H9 (cell line): ENCODE measurements around the gene GFM2. TPM values are rescaled to one million over a fixed set of nuclear protein-coding genes. Genes with fewer than 3 reads are reported as not detected.

Experiments used
- DNase-seq: peaks from one replicate; pipeline ENCODE4 v3.0.0-alpha.2; 2017
- H2AFZ ChIP-seq: one replicate; pipeline ENCODE4 v1.6.1; 2013; ENCODE audit warnings: mild to moderate bottlenecking, low read length, control low read depth, moderate library complexity
- H2AK5ac ChIP-seq: 2 replicates; pipeline ENCODE4 v1.6.1; 2013; ENCODE audit warnings: low read length, control low read depth, mixed read lengths; ENCODE audit not compliant: insufficient read length
- H2BK120ac ChIP-seq: one replicate; pipeline ENCODE4 v1.6.1; 2013; ENCODE audit warnings: low read depth, mild to moderate bottlenecking, low read length, control low read depth, inconsistent platforms; ENCODE audit not compliant: poor library complexity, severe bottlenecking
- H2BK12ac ChIP-seq: 2 replicates; pipeline ENCODE4 v1.6.1; 2013; ENCODE audit warnings: low read length, control low read depth, mixed read lengths, low read depth; ENCODE audit not compliant: insufficient read length
- H2BK15ac ChIP-seq: 2 replicates; pipeline ENCODE4 v1.6.1; 2013; ENCODE audit warnings: low read depth, low read length, control low read depth
- H2BK20ac ChIP-seq: one replicate; pipeline ENCODE4 v1.6.1; 2013; ENCODE audit warnings: low read depth, mild to moderate bottlenecking, low read length, control low read depth, inconsistent platforms; ENCODE audit not compliant: poor library complexity, severe bottlenecking
- H2BK5ac ChIP-seq: 2 replicates; pipeline ENCODE4 v1.6.1; 2013; ENCODE audit warnings: low read length, control low read depth, mixed read lengths; ENCODE audit not compliant: insufficient read length
- H3K14ac ChIP-seq: 2 replicates; pipeline ENCODE4 v1.6.1; 2013; ENCODE audit warnings: low read length, control low read depth; ENCODE audit not compliant: insufficient read depth
- H3K18ac ChIP-seq: 2 replicates; pipeline ENCODE4 v1.6.1; 2013; ENCODE audit warnings: low read depth, mild to moderate bottlenecking, mixed read lengths, low read length, control low read depth; ENCODE audit not compliant: insufficient read length
- H3K23ac ChIP-seq: 2 replicates; pipeline ENCODE4 v1.6.1; 2013; ENCODE audit warnings: low read length, control low read depth, mixed read lengths, low read depth; ENCODE audit not compliant: insufficient read length
- H3K23me2 ChIP-seq: 2 replicates; pipeline ENCODE4 v1.6.1; 2013; ENCODE audit warnings: low read depth, mild to moderate bottlenecking, mixed read lengths, low read length, control low read depth; ENCODE audit not compliant: insufficient read length, poor library complexity, severe bottlenecking
- H3K27ac ChIP-seq: 2 replicates; pipeline ENCODE4 v1.5.1; 2013; ENCODE audit warnings: low read length, control low read depth, mixed read lengths, low read depth; ENCODE audit not compliant: insufficient read length
- H3K27me3 ChIP-seq: 2 replicates; pipeline ENCODE4 v1.6.1; 2013; ENCODE audit warnings: low read length, control low read depth, inconsistent platforms; ENCODE audit not compliant: insufficient read depth
- H3K4ac ChIP-seq: 2 replicates; pipeline ENCODE4 v1.6.1; 2013; ENCODE audit warnings: low read depth, mild to moderate bottlenecking, control low read depth, inconsistent platforms, low read length, moderate library complexity
- H3K4me1 ChIP-seq: 2 replicates; pipeline ENCODE4 v1.6.1; 2013; ENCODE audit warnings: low read length, control low read depth, inconsistent platforms; ENCODE audit not compliant: insufficient read depth
- H3K4me2 ChIP-seq: 2 replicates; pipeline ENCODE4 v1.6.1; 2013; ENCODE audit warnings: low read length, control low read depth, mixed read lengths; ENCODE audit not compliant: insufficient read length, insufficient read depth
- H3K56ac ChIP-seq: 2 replicates; pipeline ENCODE4 v1.6.1; 2013; ENCODE audit warnings: low read depth, mild to moderate bottlenecking, mixed read lengths, low read length, control low read depth; ENCODE audit not compliant: insufficient read length
- H3K79me1 ChIP-seq: 2 replicates; pipeline ENCODE4 v1.6.1; 2013; ENCODE audit warnings: low read depth, mild to moderate bottlenecking, moderate library complexity, low read length, control low read depth, inconsistent platforms; ENCODE audit not compliant: insufficient read depth, poor library complexity, severe bottlenecking
- H3K79me2 ChIP-seq: 2 replicates; pipeline ENCODE4 v1.6.1; 2013; ENCODE audit warnings: low read length, control low read depth, inconsistent platforms; ENCODE audit not compliant: insufficient read depth
- H3K9ac ChIP-seq: 2 replicates; pipeline ENCODE4 v1.6.1; 2013; ENCODE audit warnings: low read length, control low read depth, mixed read lengths; ENCODE audit not compliant: insufficient read length; ENCODE audit errors: extremely low read depth
- H3K9me3 ChIP-seq: one replicate; pipeline ENCODE4 v1.6.1; 2013; ENCODE audit warnings: low read depth, low read length, inconsistent platforms; ENCODE audit not compliant: control insufficient read depth
- H3T11ph ChIP-seq: one replicate; pipeline ENCODE4 v1.6.1; 2013; ENCODE audit warnings: mild to moderate bottlenecking, low read length, control low read depth, inconsistent platforms
- H4K20me1 ChIP-seq: one replicate; pipeline ENCODE4 v1.6.1; 2013; ENCODE audit not compliant: control insufficient read depth, insufficient read length, insufficient read depth
- H4K5ac ChIP-seq: 2 replicates; pipeline ENCODE4 v1.6.1; 2013; ENCODE audit warnings: low read depth, mild to moderate bottlenecking, mixed read lengths, low read length, control low read depth; ENCODE audit not compliant: insufficient read length
- H4K8ac ChIP-seq: replicated peaks from 2 replicates; pipeline ENCODE4 v1.6.1; 2013; ENCODE audit warnings: low read length, control low read depth, mixed read lengths, low read depth; ENCODE audit not compliant: insufficient read length
- H4K91ac ChIP-seq: 2 replicates; pipeline ENCODE4 v1.6.1; 2013; ENCODE audit warnings: low read depth, mild to moderate bottlenecking, moderate library complexity, mixed read lengths, low read length, control low read depth; ENCODE audit not compliant: insufficient read length
- H3K27ac Mint-ChIP-seq, 3 experiments: 2 replicates in 2 of 3; 3 replicates in 1 of 3; pipeline ENCODE4 v1.8.0; 2020 to 2021; ENCODE audit warnings: mixed read lengths in 3 of 3, mild to moderate bottlenecking in 1 of 3, moderate library complexity in 1 of 3
- H3K27me3 Mint-ChIP-seq: 2 replicates; pipeline ENCODE4 v1.8.0; 2021; ENCODE audit warnings: low read depth, mild to moderate bottlenecking, moderate library complexity, mixed read lengths
- H3K36me3 Mint-ChIP-seq, 3 experiments: 2 replicates in 2 of 3; 3 replicates in 1 of 3; pipeline ENCODE4 v1.8.0; 2020 to 2021; ENCODE audit warnings: low read depth in 3 of 3, mixed read lengths in 3 of 3; ENCODE audit not compliant: insufficient read depth in 1 of 3
- H3K4me1 Mint-ChIP-seq, 2 experiments: 2 replicates each; pipeline ENCODE4 v1.8.0; 2020; ENCODE audit warnings: mixed read lengths in 2 of 2
- H3K4me3 Mint-ChIP-seq, 2 experiments: 2 replicates in 1 of 2; 3 replicates in 1 of 2; pipeline ENCODE4 v1.8.0; 2020 to 2021; ENCODE audit warnings: mild to moderate bottlenecking in 2 of 2, mixed read lengths in 2 of 2, moderate library complexity in 1 of 2
- H3K9me3 Mint-ChIP-seq, 2 experiments: 2 replicates in 1 of 2; 3 replicates in 1 of 2; pipeline ENCODE4 v1.8.0; 2020; ENCODE audit warnings: mild to moderate bottlenecking in 2 of 2, mixed read lengths in 2 of 2, moderate library complexity in 1 of 2
- WGBS: extraction: QIAGEN DNeasy Blood & Tissue Kit; methylation state at CpG from one replicate; pipeline ENCODE4 v1.1.7; 2013; ENCODE audit warnings: missing lambda C conversion rate, low lambda C conversion rate, mixed read lengths; ENCODE audit not compliant: insufficient read length; ENCODE audit errors: extremely low coverage; 5-methylcytosine and 5-hydroxymethylcytosine counted together
- total RNA-seq: library from RNA; stranded (reverse); gene quantifications from 2 replicates; pipeline ENCODE4 v1.2.1, GENCODE V29; 2021
- TF ChIP-seq, protein P1 (sequence below): fragments of 200-600 bp; sonication (generic); conservative IDR thresholded peaks from 3 replicates; pipeline ENCODE4 v1.8.0; 2021; ENCODE audit warnings: antibody characterized with exemption, mild to moderate bottlenecking

GFM2 gene
- total RNA-seq, 1 experiment from 2014 or later: 30.0 TPM

DNA sequence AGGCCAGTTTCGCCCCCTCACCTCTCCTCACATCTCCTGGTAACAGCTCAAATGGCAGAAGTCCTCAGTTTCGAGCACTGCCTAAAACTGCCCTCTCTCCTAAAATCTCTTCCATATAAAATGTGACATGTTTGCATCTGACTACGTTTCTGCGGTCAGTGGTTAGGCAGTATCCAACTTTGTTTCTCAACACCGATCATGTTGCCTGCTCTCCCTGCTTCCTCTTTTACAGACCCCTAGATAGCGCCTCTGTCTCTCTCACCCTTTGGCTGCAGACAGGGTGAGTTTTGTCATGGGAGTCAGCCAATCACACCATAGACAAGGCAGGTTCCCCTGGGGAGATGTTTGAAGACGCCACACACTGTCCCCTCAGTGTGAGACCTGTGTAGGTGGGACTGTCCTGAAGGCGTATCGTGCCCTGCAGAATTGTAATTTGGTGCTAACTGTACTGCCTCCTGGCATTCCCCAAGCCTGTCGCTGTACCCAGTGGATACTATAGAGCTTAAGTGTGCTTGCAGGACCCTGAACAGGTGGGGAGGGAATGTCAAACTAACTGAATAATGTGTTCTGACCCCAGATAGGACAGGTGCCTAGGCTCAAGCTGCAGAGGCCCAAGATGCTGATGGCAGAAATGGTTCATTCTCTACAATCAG lies 80.8 kb downstream of the GFM2 start:
- no peak overlapping the region for H4K91ac ChIP-seq
- no peaks in the 10 kb centered on the region for H3K79me1 ChIP-seq
- H3K79me2 ChIP-seq: no peaks in the 10 kb centered on the region
- Mint-ChIP-seq H3K4me3 (peak overlapping the region; percentile 74 to 75), H3K27ac (no peak overlapping the region), H3K36me3 (peaks cover 0 to 12% (median 8%) of the 10 kb centered on the region in 3 experiments; a peak in 4 of 7 replicates), H3K27me3 (peaks cover 4% of the 10 kb centered on the region), H3K4me1 (peaks cover 6 to 10% of the 10 kb centered on the region in 2 experiments), H3K9me3 (no peaks in the 10 kb centered on the region)
- H2BK15ac ChIP-seq: no peak overlapping the region
- H3K14ac ChIP-seq: no peak overlapping the region
- no peaks in the 10 kb centered on the region for H3K9me3 ChIP-seq
- H2BK5ac ChIP-seq: no peak overlapping the region
- H3K4me2 ChIP-seq: peak overlapping the region; percentile 69
- no peaks in the 10 kb centered on the region for H3K27me3 ChIP-seq
- H3K4me1 ChIP-seq: peaks cover 5% of the 10 kb centered on the region; the same call in 1 of the 2 replicates
- no peak overlapping the region for H3K4ac ChIP-seq
- H3K9ac ChIP-seq: no peak overlapping the region
- H4K5ac ChIP-seq: no peak overlapping the region
- no peak overlapping the region for H2BK20ac ChIP-seq
- H3K27ac ChIP-seq: no peak overlapping the region
- H3T11ph ChIP-seq: no peak overlapping the region
- H3K23me2 ChIP-seq: peaks cover 8% of the 10 kb centered on the region
- H3K23ac ChIP-seq: no peak overlapping the region
- no peak overlapping the region for H2BK12ac ChIP-seq
- no peak overlapping the region for H2AFZ ChIP-seq
- H4K20me1 ChIP-seq: no peaks in the 10 kb centered on the region
- TF ChIP-seq, protein P1, sequence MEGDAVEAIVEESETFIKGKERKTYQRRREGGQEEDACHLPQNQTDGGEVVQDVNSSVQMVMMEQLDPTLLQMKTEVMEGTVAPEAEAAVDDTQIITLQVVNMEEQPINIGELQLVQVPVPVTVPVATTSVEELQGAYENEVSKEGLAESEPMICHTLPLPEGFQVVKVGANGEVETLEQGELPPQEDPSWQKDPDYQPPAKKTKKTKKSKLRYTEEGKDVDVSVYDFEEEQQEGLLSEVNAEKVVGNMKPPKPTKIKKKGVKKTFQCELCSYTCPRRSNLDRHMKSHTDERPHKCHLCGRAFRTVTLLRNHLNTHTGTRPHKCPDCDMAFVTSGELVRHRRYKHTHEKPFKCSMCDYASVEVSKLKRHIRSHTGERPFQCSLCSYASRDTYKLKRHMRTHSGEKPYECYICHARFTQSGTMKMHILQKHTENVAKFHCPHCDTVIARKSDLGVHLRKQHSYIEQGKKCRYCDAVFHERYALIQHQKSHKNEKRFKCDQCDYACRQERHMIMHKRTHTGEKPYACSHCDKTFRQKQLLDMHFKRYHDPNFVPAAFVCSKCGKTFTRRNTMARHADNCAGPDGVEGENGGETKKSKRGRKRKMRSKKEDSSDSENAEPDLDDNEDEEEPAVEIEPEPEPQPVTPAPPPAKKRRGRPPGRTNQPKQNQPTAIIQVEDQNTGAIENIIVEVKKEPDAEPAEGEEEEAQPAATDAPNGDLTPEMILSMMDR: no peak
- no peak overlapping the region for H3K56ac ChIP-seq
- H3K18ac ChIP-seq: no peak overlapping the region
- H4K8ac ChIP-seq: no peak overlapping the region
- no peak overlapping the region for H2AK5ac ChIP-seq
- DNase-seq: no peak
- no CpG with 5 or more reads among the region's 10 CpGs for WGBS
- no peak overlapping the region for H2BK120ac ChIP-seq
